Right cardiac atrium (tissue), 5 donors: ENCODE measurements around the gene CBARP. TPM values are rescaled to one million over a fixed set of nuclear protein-coding genes. Genes with fewer than 3 reads are reported as not detected.

ENCODE experiments used
- ATAC-seq, 2 donors: fragments of 200-7000 bp; cut with Tn5 transposase; one replicate each; pipeline versions ENCODE4 v1.8.0 to v1.9.1; 2020; ENCODE audit warnings: moderate library complexity in 2 of 2, mild to moderate bottlenecking in 1 of 2
- DNase-seq, 3 donors: peaks; one replicate each; pipeline ENCODE4 v3.0.0-alpha.2; 2020
- H3K27ac ChIP-seq: one replicate; pipeline ENCODE4 v1.5.1; 2013; ENCODE audit warnings: mild to moderate bottlenecking, low read length, control low read depth, moderate library complexity
- H3K27me3 ChIP-seq: one replicate; pipeline ENCODE4 v1.6.1; 2013; ENCODE audit not compliant: control insufficient read depth, insufficient read depth
- H3K4me1 ChIP-seq: one replicate; pipeline ENCODE4 v1.6.1; 2013; ENCODE audit warnings: low read length; ENCODE audit not compliant: control insufficient read depth, insufficient read depth
- H3K4me3 ChIP-seq: one replicate; pipeline ENCODE4 v1.5.1; 2013; ENCODE audit warnings: low read length, control low read depth
- H3K9me3 ChIP-seq: one replicate; pipeline ENCODE4 v1.6.1; 2013; ENCODE audit warnings: low read length; ENCODE audit not compliant: control insufficient read depth
- WGBS: extraction: QIAGEN DNeasy Blood & Tissue Kit; methylation state at CpG from one replicate; pipeline ENCODE4 v1.1.7; 2013; 5-methylcytosine and 5-hydroxymethylcytosine counted together
- intact Hi-C, 4 donors: fragments of 100-400 bp; cut with DNase I; formaldehyde crosslinking; loops; one replicate each; pipeline versions ENCODE4 v1.11.0 to v1.14.0; 2022 to 2023
- polyA plus RNA-seq: library from polyadenylated mRNA; stranded (reverse); fragments of 200-250 nt; gene quantifications from one replicate; pipeline ENCODE4 v1.2.3, GENCODE V29; 2013
- total RNA-seq, 4 donors: library from RNA; stranded (reverse); fragmentation: NEBNext Ultra II Directional; extraction: Animal tissue kit (Norgen Biotek cat#: 25700); gene quantifications; one replicate each; pipeline ENCODE4 v1.2.1, GENCODE V29; 2021
- donor health status: healthy with polysubstance abuse.
- donor health status: DM: no; HTN: yes; CAD: no.
- donor health status: DM: no; HTN: no; CAD: no.
- donor health status: DM: no; HTN: yes; CAD: no; lungs with severe emphysema.
- donor health status: DM: yes; HTN: yes; CAD: no.

CBARP gene
- total and polyA plus RNA-seq, 5 donors: 0.89 to 2.2 (median 1.2) TPM

GRCh38 chr19:1239796-1240737 lies 2.3 kb upstream of the CBARP start:
- no peak overlapping the region for H3K4me3 ChIP-seq
- intact Hi-C loops: no loop called here

GRCh38 chr19:1239420-1239795 lies 1.6 kb upstream of the CBARP start:
- ATAC-seq: no peak

More at GRCh38 chr19:1239796-1240737, 2.3 kb upstream of the CBARP start:
- no peaks in the 10 kb centered on the region for H3K9me3 ChIP-seq
- peak; percentile 92 to 97 (median 97) for DNase-seq
- H3K27me3 ChIP-seq: no peaks in the 10 kb centered on the region
- H3K27ac ChIP-seq: peak overlapping the region; percentile 52
- peaks cover 4% of the 10 kb centered on the region for H3K4me1 ChIP-seq
- WGBS: 9% methylated on average over 84 of the region's 84 CpGs
- peak; percentile 54 to 55 for ATAC-seq

GRCh38 chr19:1238369-1239303 lies 831 bp upstream of the CBARP start:
- no peak for ATAC-seq

More at GRCh38 chr19:1239420-1239795, 1.6 kb upstream of the CBARP start:
- Histone ChIP-seq H3K4me3 (no peak overlapping the region), H3K4me1 (no peaks in the 10 kb centered on the region), H3K27ac (peak overlapping the region; percentile 52), H3K9me3 (no peaks in the 10 kb centered on the region), H3K27me3 (no peaks in the 10 kb centered on the region)
- no peak for DNase-seq
- WGBS: 82% methylated on average over 11 of the region's 11 CpGs
- intact Hi-C loops: no loop called here

GRCh38 chr19:1237027-1237659 lies 662 bp downstream of the CBARP start:
- WGBS: under 1% methylated on average over 60 of the region's 60 CpGs
- no peaks in the 10 kb centered on the region for H3K4me1 ChIP-seq
- no peaks in the 10 kb centered on the region for H3K27me3 ChIP-seq
- no peaks in the 10 kb centered on the region for H3K9me3 ChIP-seq
- H3K4me3 ChIP-seq: peak overlapping the region; percentile 61
- H3K27ac ChIP-seq: no peak overlapping the region
- intact Hi-C loops: no loop called here
- DNase-seq: peak; percentile 62 to 84 (median 77)
- peak in 1 of 2 donors; percentile 2 for ATAC-seq

More at GRCh38 chr19:1238369-1239303, 831 bp upstream of the CBARP start:
- Histone ChIP-seq H3K27me3 (no peaks in the 10 kb centered on the region), H3K4me3 (peak overlapping the region; percentile 61), H3K4me1 (no peaks in the 10 kb centered on the region), H3K27ac (peak overlapping the region; percentile 36), H3K9me3 (no peaks in the 10 kb centered on the region)
- 58% methylated on average over 34 of the region's 34 CpGs for WGBS
- intact Hi-C loops: no loop called here
- DNase-seq: no peak

- Histone ChIP-seq H3K4me3 (peak overlapping the region; percentile 61), H3K9me3 (no peaks in the 10 kb centered on the region), H3K27ac (no peak overlapping the region), H3K27me3 (no peaks in the 10 kb centered on the region), H3K4me1 (no peaks in the 10 kb centered on the region)
- no peak for DNase-seq
- WGBS: 15% methylated on average over 42 of the region's 42 CpGs
- no peak for ATAC-seq
- intact Hi-C loops: no loop called here
Measured at GRCh38 chr19:1236576-1236975, 1.2 kb downstream of the CBARP start.

GRCh38 chr19:1235625-1236538 lies 1.9 kb downstream of the CBARP start:
- Histone ChIP-seq H3K4me3 (no peak overlapping the region), H3K9me3 (no peaks in the 10 kb centered on the region), H3K27ac (no peak overlapping the region), H3K4me1 (no peaks in the 10 kb centered on the region), H3K27me3 (no peaks in the 10 kb centered on the region)
- intact Hi-C loops: no loop called here
- WGBS: 85% methylated on average over 39 of the region's 39 CpGs
- DNase-seq: no peak
- ATAC-seq: no peak

- no peak for DNase-seq
- no peaks in the 10 kb centered on the region for H3K4me1 ChIP-seq
- WGBS: 96% methylated on average over 43 of the region's 43 CpGs
- H3K4me3 ChIP-seq: no peak overlapping the region
- intact Hi-C loops: no loop called here
- H3K9me3 ChIP-seq: no peaks in the 10 kb centered on the region
- H3K27ac ChIP-seq: no peak overlapping the region
- no peak for ATAC-seq
- H3K27me3 ChIP-seq: no peaks in the 10 kb centered on the region
Measured at GRCh38 chr19:1234955-1235380, 2.8 kb downstream of the CBARP start.

- intact Hi-C loops: no loop called here
- H3K9me3 ChIP-seq: no peaks in the 10 kb centered on the region
- ATAC-seq (no peak), DNase-seq (no peak)
- H3K4me3 ChIP-seq: no peak overlapping the region
- H3K27me3 ChIP-seq: no peaks in the 10 kb centered on the region
- 93% methylated on average over 45 of the region's 45 CpGs for WGBS
- H3K4me1 ChIP-seq: no peaks in the 10 kb centered on the region
- H3K27ac ChIP-seq: no peak overlapping the region
Measured at GRCh38 chr19:1234051-1234954, 3.5 kb downstream of the CBARP start.

GRCh38 chr19:1233115-1233667 lies 4.6 kb downstream of the CBARP start:
- WGBS: 89% methylated on average over 24 of the region's 24 CpGs
- ATAC-seq: no peak
- H3K4me3 ChIP-seq: no peak overlapping the region
- H3K9me3 ChIP-seq: no peaks in the 10 kb centered on the region
- H3K4me1 ChIP-seq: no peaks in the 10 kb centered on the region
- no peak for DNase-seq
- H3K27me3 ChIP-seq: no peaks in the 10 kb centered on the region
- H3K27ac ChIP-seq: no peak overlapping the region
- intact Hi-C loops: no loop called here
